WTC11 (cell line): Measurements from ENCODE around the gene GSN. TPM values are rescaled to one million over a fixed set of nuclear protein-coding genes. Genes with fewer than 3 reads are reported as not detected.

Experiments used
- ATAC-seq: fragments of 200-7000 bp; cut with Tn5 transposase; 2 replicates; pipeline ENCODE4 v1.10.0; 2021; ENCODE audit warnings: mild to moderate bottlenecking, moderate library complexity
- CTCF ChIA-PET: fragments of 300-600 bp; sonication (Branson Sonifier 250); formaldehyde crosslinking; loops from one replicate; lab custom pipeline; 2021; ENCODE audit warnings: antibody characterized with exemption; lab: Charles Lee
- POLR2A ChIA-PET: fragments of 350-600 bp; sonication (Branson Sonifier 250); formaldehyde crosslinking; loops from one replicate; lab custom pipeline; 2021; ENCODE audit warnings: antibody characterized with exemption; lab: Charles Lee
- DNase-seq: peaks from one replicate; pipeline ENCODE4 v3.0.0; 2021; ENCODE audit warnings: low spot score
- H3K27ac Mint-ChIP-seq: 2 replicates; pipeline ENCODE4 v1.8.0; 2021; ENCODE audit warnings: mixed read lengths
- H3K27me3 Mint-ChIP-seq: 2 replicates; pipeline ENCODE4 v1.8.0; 2021; ENCODE audit warnings: low read depth, mild to moderate bottlenecking, moderate library complexity, mixed read lengths
- H3K36me3 Mint-ChIP-seq: 2 replicates; pipeline ENCODE4 v1.8.0; 2021; ENCODE audit warnings: mixed read lengths
- H3K4me1 Mint-ChIP-seq: 2 replicates; pipeline ENCODE4 v1.8.0; 2022; ENCODE audit warnings: mixed read lengths
- H3K4me3 Mint-ChIP-seq: 2 replicates; pipeline ENCODE4 v1.8.0; 2021; ENCODE audit warnings: mild to moderate bottlenecking, moderate library complexity, mixed read lengths
- H3K9me3 Mint-ChIP-seq: 2 replicates; pipeline ENCODE4 v1.8.0; 2021; ENCODE audit warnings: mixed read lengths
- ATF2 ChIP-seq: sonication (generic); formaldehyde crosslinking; IDR thresholded peaks from 2 replicates; pipeline ENCODE4 v1.8.1; 2022; ENCODE audit warnings: low read depth, missing genetic modification reagents, borderline replicate concordance
- CREM ChIP-seq: sonication (generic); formaldehyde crosslinking; IDR thresholded peaks from 2 replicates; pipeline ENCODE4 v1.8.1; 2022; ENCODE audit warnings: mild to moderate bottlenecking, missing genetic modification reagents, moderate library complexity
- E2F5 ChIP-seq: sonication (generic); formaldehyde crosslinking; IDR thresholded peaks from 2 replicates; pipeline ENCODE4 v1.8.1; 2022; ENCODE audit warnings: mild to moderate bottlenecking, moderate library complexity, missing genetic modification reagents
- EMX1 ChIP-seq: fragments of 250-450 bp; sonication (Bioruptor Pico); IDR thresholded peaks from 2 replicates; pipeline ENCODE4 v1.8.0; 2021; ENCODE audit warnings: mild to moderate bottlenecking
- FOXJ3 ChIP-seq: sonication (generic); formaldehyde crosslinking; IDR thresholded peaks from 2 replicates; pipeline ENCODE4 v1.9.0; 2021; ENCODE audit warnings: missing genetic modification reagents, mild to moderate bottlenecking, borderline replicate concordance
- GRHL2 ChIP-seq: fragments of 250-450 bp; sonication (Bioruptor Pico); IDR thresholded peaks from 2 replicates; pipeline ENCODE4 v1.8.0; 2022; ENCODE audit warnings: mild to moderate bottlenecking, moderate library complexity; ENCODE audit not compliant: insufficient replicate concordance, severe bottlenecking
- OVOL2 ChIP-seq: fragments of 250-450 bp; sonication (Bioruptor Pico); IDR thresholded peaks from 2 replicates; pipeline ENCODE4 v1.9.0; 2021; ENCODE audit warnings: mild to moderate bottlenecking, borderline replicate concordance
- RELA ChIP-seq: sonication (generic); formaldehyde crosslinking; IDR thresholded peaks from 2 replicates; pipeline ENCODE4 v1.8.1; 2022; ENCODE audit warnings: missing genetic modification reagents, mild to moderate bottlenecking, borderline replicate concordance
- ZNF423 ChIP-seq: fragments of 250-450 bp; sonication (Bioruptor Pico); IDR thresholded peaks from 2 replicates; pipeline ENCODE4 v2.1.2; 2022; ENCODE audit warnings: mild to moderate bottlenecking, moderate library complexity
- total RNA-seq: library from RNA; stranded (reverse); gene quantifications from 3 replicates; pipeline ENCODE4 v1.2.3, GENCODE V29; 2021
- TF ChIP-seq, protein P1 (sequence below): fragments of 250-450 bp; sonication (Bioruptor Pico); IDR thresholded peaks from 2 replicates; pipeline ENCODE4 v1.9.0; 2021; ENCODE audit warnings: mild to moderate bottlenecking, borderline replicate concordance
- TF ChIP-seq, protein P2 (sequence below): sonication (generic); formaldehyde crosslinking; IDR thresholded peaks from 2 replicates; pipeline ENCODE4 v1.8.1; 2023; ENCODE audit warnings: mild to moderate bottlenecking, missing genetic modification reagents
- TF ChIP-seq, protein P3 (sequence below): sonication (generic); formaldehyde crosslinking; IDR thresholded peaks from 2 replicates; pipeline ENCODE4 v1.8.0; 2022; ENCODE audit warnings: mild to moderate bottlenecking, missing genetic modification reagents
- TF ChIP-seq, protein P4 (sequence below): sonication (generic); formaldehyde crosslinking; IDR thresholded peaks from 2 replicates; pipeline ENCODE4 v1.8.1; 2023; ENCODE audit warnings: mild to moderate bottlenecking, missing genetic modification reagents, borderline replicate concordance

Gene GSN
- total RNA-seq, 1 experiment from 2014 or later: 47.0 TPM

DNA sequence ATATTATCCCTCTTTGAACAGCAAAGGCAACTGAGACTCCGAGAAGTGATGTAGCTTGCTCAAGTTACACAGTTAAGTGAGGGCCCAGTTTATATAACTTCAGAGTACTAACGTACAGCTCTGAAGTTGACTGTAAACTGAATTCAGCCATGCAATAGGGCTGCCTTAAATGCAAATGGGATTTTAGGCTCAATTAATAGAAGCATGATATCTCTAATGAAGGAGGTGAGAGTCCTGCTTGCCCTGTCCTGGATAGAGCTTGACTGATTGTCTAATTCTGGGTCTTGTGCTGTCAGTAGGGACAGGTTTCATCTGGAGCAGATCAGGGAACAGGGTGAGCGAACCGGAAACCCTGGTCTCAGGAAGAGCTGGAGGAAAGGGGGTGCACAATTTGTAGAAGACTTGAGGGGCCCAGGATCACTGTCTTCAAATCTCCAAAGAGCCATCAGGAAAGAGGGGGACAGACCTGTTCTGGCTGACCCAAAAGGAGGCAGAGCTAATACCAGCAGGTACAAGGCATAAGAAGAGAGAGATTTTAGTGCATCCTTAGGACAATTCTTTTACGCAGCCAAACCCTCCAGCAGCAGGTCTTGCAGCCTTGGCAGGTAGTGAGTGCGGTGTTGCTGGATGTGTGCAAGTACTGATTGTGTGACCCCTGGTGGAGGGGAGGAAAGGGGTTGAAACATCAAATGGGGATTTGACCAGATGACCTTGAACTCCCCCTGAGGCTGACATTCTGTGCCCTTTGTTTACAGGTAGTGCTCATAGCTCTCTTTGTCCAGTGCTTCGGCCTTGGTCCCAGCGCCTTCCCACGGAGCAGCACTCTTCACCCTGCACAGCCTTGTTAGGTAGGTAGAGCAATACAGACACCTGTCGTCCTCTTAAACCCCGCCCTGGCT is 13.0 kb downstream of the GSN start:
- H3K9me3 Mint-ChIP-seq: no peaks in the 10 kb centered on the region
- H3K27me3 Mint-ChIP-seq: peaks cover 75% of the 10 kb centered on the region
- no peak overlapping the region for H3K27ac Mint-ChIP-seq
- DNase-seq (no peak), ATAC-seq (no peak)
- TF ChIP-seq E2F5 (no peak), OVOL2 (CRISPR knock-in tag) (no peak), ATF2 (CRISPR knock-in tag) (no peak), EMX1 (CRISPR knock-in tag) (no peak), ZNF423 (CRISPR knock-in tag) (no peak), GRHL2 (no peak), CREM (no peak), FOXJ3 (CRISPR knock-in tag) (no peak), RELA (no peak)
- TF ChIP-seq, protein P1, sequence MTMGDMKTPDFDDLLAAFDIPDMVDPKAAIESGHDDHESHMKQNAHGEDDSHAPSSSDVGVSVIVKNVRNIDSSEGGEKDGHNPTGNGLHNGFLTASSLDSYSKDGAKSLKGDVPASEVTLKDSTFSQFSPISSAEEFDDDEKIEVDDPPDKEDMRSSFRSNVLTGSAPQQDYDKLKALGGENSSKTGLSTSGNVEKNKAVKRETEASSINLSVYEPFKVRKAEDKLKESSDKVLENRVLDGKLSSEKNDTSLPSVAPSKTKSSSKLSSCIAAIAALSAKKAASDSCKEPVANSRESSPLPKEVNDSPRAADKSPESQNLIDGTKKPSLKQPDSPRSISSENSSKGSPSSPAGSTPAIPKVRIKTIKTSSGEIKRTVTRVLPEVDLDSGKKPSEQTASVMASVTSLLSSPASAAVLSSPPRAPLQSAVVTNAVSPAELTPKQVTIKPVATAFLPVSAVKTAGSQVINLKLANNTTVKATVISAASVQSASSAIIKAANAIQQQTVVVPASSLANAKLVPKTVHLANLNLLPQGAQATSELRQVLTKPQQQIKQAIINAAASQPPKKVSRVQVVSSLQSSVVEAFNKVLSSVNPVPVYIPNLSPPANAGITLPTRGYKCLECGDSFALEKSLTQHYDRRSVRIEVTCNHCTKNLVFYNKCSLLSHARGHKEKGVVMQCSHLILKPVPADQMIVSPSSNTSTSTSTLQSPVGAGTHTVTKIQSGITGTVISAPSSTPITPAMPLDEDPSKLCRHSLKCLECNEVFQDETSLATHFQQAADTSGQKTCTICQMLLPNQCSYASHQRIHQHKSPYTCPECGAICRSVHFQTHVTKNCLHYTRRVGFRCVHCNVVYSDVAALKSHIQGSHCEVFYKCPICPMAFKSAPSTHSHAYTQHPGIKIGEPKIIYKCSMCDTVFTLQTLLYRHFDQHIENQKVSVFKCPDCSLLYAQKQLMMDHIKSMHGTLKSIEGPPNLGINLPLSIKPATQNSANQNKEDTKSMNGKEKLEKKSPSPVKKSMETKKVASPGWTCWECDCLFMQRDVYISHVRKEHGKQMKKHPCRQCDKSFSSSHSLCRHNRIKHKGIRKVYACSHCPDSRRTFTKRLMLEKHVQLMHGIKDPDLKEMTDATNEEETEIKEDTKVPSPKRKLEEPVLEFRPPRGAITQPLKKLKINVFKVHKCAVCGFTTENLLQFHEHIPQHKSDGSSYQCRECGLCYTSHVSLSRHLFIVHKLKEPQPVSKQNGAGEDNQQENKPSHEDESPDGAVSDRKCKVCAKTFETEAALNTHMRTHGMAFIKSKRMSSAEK: no peak
- TF ChIP-seq, protein P2, sequence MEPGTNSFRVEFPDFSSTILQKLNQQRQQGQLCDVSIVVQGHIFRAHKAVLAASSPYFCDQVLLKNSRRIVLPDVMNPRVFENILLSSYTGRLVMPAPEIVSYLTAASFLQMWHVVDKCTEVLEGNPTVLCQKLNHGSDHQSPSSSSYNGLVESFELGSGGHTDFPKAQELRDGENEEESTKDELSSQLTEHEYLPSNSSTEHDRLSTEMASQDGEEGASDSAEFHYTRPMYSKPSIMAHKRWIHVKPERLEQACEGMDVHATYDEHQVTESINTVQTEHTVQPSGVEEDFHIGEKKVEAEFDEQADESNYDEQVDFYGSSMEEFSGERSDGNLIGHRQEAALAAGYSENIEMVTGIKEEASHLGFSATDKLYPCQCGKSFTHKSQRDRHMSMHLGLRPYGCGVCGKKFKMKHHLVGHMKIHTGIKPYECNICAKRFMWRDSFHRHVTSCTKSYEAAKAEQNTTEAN (CRISPR knock-in tag): no peak
- TF ChIP-seq, protein P3, sequence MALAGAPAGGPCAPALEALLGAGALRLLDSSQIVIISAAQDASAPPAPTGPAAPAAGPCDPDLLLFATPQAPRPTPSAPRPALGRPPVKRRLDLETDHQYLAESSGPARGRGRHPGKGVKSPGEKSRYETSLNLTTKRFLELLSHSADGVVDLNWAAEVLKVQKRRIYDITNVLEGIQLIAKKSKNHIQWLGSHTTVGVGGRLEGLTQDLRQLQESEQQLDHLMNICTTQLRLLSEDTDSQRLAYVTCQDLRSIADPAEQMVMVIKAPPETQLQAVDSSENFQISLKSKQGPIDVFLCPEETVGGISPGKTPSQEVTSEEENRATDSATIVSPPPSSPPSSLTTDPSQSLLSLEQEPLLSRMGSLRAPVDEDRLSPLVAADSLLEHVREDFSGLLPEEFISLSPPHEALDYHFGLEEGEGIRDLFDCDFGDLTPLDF (CRISPR knock-in tag): no peak
- TF ChIP-seq, protein P4, sequence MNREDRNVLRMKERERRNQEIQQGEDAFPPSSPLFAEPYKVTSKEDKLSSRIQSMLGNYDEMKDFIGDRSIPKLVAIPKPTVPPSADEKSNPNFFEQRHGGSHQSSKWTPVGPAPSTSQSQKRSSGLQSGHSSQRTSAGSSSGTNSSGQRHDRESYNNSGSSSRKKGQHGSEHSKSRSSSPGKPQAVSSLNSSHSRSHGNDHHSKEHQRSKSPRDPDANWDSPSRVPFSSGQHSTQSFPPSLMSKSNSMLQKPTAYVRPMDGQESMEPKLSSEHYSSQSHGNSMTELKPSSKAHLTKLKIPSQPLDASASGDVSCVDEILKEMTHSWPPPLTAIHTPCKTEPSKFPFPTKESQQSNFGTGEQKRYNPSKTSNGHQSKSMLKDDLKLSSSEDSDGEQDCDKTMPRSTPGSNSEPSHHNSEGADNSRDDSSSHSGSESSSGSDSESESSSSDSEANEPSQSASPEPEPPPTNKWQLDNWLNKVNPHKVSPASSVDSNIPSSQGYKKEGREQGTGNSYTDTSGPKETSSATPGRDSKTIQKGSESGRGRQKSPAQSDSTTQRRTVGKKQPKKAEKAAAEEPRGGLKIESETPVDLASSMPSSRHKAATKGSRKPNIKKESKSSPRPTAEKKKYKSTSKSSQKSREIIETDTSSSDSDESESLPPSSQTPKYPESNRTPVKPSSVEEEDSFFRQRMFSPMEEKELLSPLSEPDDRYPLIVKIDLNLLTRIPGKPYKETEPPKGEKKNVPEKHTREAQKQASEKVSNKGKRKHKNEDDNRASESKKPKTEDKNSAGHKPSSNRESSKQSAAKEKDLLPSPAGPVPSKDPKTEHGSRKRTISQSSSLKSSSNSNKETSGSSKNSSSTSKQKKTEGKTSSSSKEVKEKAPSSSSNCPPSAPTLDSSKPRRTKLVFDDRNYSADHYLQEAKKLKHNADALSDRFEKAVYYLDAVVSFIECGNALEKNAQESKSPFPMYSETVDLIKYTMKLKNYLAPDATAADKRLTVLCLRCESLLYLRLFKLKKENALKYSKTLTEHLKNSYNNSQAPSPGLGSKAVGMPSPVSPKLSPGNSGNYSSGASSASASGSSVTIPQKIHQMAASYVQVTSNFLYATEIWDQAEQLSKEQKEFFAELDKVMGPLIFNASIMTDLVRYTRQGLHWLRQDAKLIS: no peak
- peaks cover 27% of the 10 kb centered on the region for H3K4me1 Mint-ChIP-seq
- H3K36me3 Mint-ChIP-seq: peaks cover 3% of the 10 kb centered on the region
- POLR2A ChIA-PET: no interaction called here
- CTCF ChIA-PET: interaction anchor here (0.7 to 2.7 kb wide), 3 partner anchors 19 to 217 kb away, joined by 3 to 11 read pairs (median 3); no protein-coding TSS in a partner anchor
- no peak overlapping the region for H3K4me3 Mint-ChIP-seq
